Mucosa of descending colon (tissue), 3 donors: Measurements from ENCODE around the gene RGS7. TPM values are rescaled to one million over a fixed set of nuclear protein-coding genes. Genes with fewer than 3 reads are reported as not detected.

Experiments
- ATAC-seq: fragments of 200-7000 bp; cut with Tn5 transposase; one replicate; pipeline ENCODE4 v1.9.1; 2020; ENCODE audit warnings: mild to moderate bottlenecking, moderate library complexity
- DNase-seq, 3 donors: peaks; one replicate each; pipeline ENCODE4 v3.0.0-alpha.2; 2020
- H3K36me3 ChIP-seq: fragments of 200-600 bp; one replicate; pipeline ENCODE4 v1.8.0; 2021; ENCODE audit warnings: low read depth, mild to moderate bottlenecking
- H3K4me1 ChIP-seq: fragments of 200-600 bp; one replicate; pipeline ENCODE4 v1.8.0; 2021; ENCODE audit warnings: low read depth, mild to moderate bottlenecking
- H3K4me3 ChIP-seq: fragments of 200-600 bp; one replicate; pipeline ENCODE4 v1.8.0; 2021; ENCODE audit warnings: mild to moderate bottlenecking
- H3K9me3 ChIP-seq: fragments of 200-600 bp; one replicate; pipeline ENCODE4 v1.8.0; 2021; ENCODE audit warnings: mild to moderate bottlenecking
- CTCF ChIP-seq: fragments of 200-600 bp; IDR thresholded peaks from one replicate; pipeline ENCODE4 v1.8.0; 2022; ENCODE audit warnings: antibody characterized with exemption, mild to moderate bottlenecking
- intact Hi-C, 2 donors: fragments of 100-400 bp; cut with DNase I in 1 of 2; cut with micrococcal nuclease in 1 of 2; formaldehyde crosslinking; loops; one replicate each; pipeline versions ENCODE4 v1.11.0 to v1.11.1; 2022; cut with DNase I, micrococcal nuclease
- total RNA-seq, 3 donors: library from RNA; stranded (reverse); fragmentation: NEBNext Ultra II Directional in 2 of 3; extraction: Animal tissue kit (Norgen Biotek cat#: 25700) in 2 of 3; gene quantifications; one replicate each; pipeline versions ENCODE4 v1.2.1 to v1.2.4, GENCODE V29; 2021 to 2023
- donor health status: DM: no; HTN: no; CAD: no; lungs with moderate emphysema.
- donor health status: DM: no; HTN: no; CAD: no.
- donor health status: DM: no; HTN: yes; CAD: no.

The RGS7 gene
- total RNA-seq, 3 donors from 2014 or later, result 0.51 TPM; not detected in 2

- DNase-seq (no peak), ATAC-seq (no peak)
- Histone ChIP-seq H3K36me3 (no peaks in the 10 kb centered on the region), H3K4me1 (no peaks in the 10 kb centered on the region), H3K9me3 (no peaks in the 10 kb centered on the region), H3K4me3 (no peak overlapping the region)
- intact Hi-C loops, result no loop called here
- TF ChIP-seq CTCF, result no peak
Observed at GRCh38 chr1:240962086-240962485, 394.9 kb downstream of the RGS7 start.

- H3K4me3 ChIP-seq, result no peak overlapping the region
- intact Hi-C loops, result no loop called here
- H3K4me1 ChIP-seq, result no peaks in the 10 kb centered on the region
- DNase-seq (no peak), ATAC-seq (no peak)
- H3K36me3 ChIP-seq, result no peaks in the 10 kb centered on the region
- TF ChIP-seq CTCF, result no peak
- no peaks in the 10 kb centered on the region for H3K9me3 ChIP-seq
Observed at GRCh38 chr1:240956424-240956823, 400.6 kb downstream of the RGS7 start.

- TF ChIP-seq CTCF, result no peak
- no peak for ATAC-seq
- no peak overlapping the region for H3K4me3 ChIP-seq
- intact Hi-C loops, result no loop called here
- no peaks in the 10 kb centered on the region for H3K9me3 ChIP-seq
- H3K36me3 ChIP-seq, result no peaks in the 10 kb centered on the region
- DNase-seq, result no peak
- no peaks in the 10 kb centered on the region for H3K4me1 ChIP-seq
Observed at GRCh38 chr1:240956020-240956419, 401.0 kb downstream of the RGS7 start.

- ATAC-seq, result no peak
- intact Hi-C loops, result loop anchor here in 1 of 2 donors (2.0 kb wide), 1 partner anchor 59 kb away; no protein-coding TSS in a partner anchor
- no peak overlapping the region for H3K4me3 ChIP-seq
- H3K36me3 ChIP-seq, result no peaks in the 10 kb centered on the region
- no peak for DNase-seq
- no peak for TF ChIP-seq CTCF
- H3K9me3 ChIP-seq, result no peaks in the 10 kb centered on the region
- H3K4me1 ChIP-seq, result no peaks in the 10 kb centered on the region
Observed at GRCh38 chr1:240947438-240948224, 409.4 kb downstream of the RGS7 start.

GRCh38 chr1:240946926-240947325 lies 410.1 kb downstream of the RGS7 start:
- Histone ChIP-seq H3K4me3 (no peak overlapping the region), H3K36me3 (no peaks in the 10 kb centered on the region), H3K4me1 (no peaks in the 10 kb centered on the region), H3K9me3 (no peaks in the 10 kb centered on the region)
- intact Hi-C loops, result loop anchor here in 1 of 2 donors (2.0 kb wide), 1 partner anchor 58 kb away; no protein-coding TSS in a partner anchor
- peak; percentile 18 for TF ChIP-seq CTCF
- DNase-seq (peak in 2 of 3 donors; percentile 29 to 86), ATAC-seq (peak; percentile 75)
